ENCODE results near the gene STAT3. TPM values are rescaled to one million over a fixed set of nuclear protein-coding genes. Genes with fewer than 3 reads are reported as not detected.

STAT3 gene
- total RNA-seq, 6 experiments from 2014 or later, result 65.3 to 74.5 (median 68.8) TPM

DNA sequence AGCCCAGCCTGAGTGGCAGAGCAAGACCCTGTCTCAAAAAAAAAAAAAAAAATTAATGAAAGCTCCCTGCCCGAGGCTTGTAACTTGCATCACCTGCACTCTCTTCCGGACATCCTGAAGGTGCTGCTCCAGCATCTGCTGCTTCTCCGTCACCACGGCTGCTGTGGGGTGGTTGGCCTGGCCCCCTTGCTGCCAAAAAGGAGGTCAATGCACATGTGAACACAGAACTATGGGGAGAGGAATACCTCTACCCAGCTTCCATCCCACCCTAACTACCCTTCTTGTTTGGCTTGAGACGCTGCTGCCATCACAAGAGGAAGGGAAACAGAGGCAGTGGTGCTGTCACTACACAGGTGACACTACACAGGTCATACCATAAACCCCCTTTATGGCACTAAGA, 49.0 kb downstream of the STAT3 start:
- Mint-ChIP-seq H3K9me3 (no peaks in the 10 kb centered on the region), H3K4me3 (no peak overlapping the region), H3K27ac (no peak overlapping the region), H3K4me1 (ENCODE audit: low read depth) (peaks cover 42% of the 10 kb centered on the region), H3K27me3 (ENCODE audit: insufficient read depth) (peaks cover 3% of the 10 kb centered on the region; the same call in 1 of the 2 replicates), H3K36me3 (ENCODE audit: low read depth) (peaks cover 40% of the 10 kb centered on the region)
- TF ChIP-seq, protein P1, sequence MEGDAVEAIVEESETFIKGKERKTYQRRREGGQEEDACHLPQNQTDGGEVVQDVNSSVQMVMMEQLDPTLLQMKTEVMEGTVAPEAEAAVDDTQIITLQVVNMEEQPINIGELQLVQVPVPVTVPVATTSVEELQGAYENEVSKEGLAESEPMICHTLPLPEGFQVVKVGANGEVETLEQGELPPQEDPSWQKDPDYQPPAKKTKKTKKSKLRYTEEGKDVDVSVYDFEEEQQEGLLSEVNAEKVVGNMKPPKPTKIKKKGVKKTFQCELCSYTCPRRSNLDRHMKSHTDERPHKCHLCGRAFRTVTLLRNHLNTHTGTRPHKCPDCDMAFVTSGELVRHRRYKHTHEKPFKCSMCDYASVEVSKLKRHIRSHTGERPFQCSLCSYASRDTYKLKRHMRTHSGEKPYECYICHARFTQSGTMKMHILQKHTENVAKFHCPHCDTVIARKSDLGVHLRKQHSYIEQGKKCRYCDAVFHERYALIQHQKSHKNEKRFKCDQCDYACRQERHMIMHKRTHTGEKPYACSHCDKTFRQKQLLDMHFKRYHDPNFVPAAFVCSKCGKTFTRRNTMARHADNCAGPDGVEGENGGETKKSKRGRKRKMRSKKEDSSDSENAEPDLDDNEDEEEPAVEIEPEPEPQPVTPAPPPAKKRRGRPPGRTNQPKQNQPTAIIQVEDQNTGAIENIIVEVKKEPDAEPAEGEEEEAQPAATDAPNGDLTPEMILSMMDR (IDR thresholded peaks at IDR 0.05), result no peak
- no peak for DNase-seq

DNA sequence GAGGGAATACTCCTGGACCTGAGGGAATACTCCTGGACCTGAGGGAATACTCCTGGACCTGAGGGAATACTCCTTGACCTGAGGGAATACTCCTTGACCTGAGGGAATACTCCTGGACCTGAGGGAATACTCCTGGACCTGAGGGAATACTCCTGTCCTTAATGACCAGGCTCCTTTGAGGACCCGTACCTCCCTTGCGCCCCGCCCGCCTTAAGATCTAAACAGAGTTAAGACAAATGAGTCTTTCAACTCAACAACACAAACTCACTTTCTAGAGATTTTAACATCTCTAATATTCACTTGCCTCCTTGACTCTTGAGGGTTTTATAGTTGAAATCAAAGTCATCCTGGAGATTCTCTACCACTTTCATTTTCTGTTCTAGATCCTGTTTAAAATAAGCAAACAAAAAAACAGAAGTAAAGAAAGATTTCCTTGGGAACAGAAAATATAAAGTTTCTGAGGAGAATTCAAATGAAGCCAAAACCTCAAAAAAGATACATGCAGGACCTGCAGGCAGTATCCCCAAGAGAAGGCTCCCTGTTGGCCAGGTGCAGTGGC, 49.7 kb downstream of the STAT3 start:
- Mint-ChIP-seq H3K4me3 (no peak overlapping the region), H3K27me3 (ENCODE audit: insufficient read depth) (peaks cover 3% of the 10 kb centered on the region; the same call in 1 of the 2 replicates), H3K36me3 (ENCODE audit: low read depth) (peaks cover 45% of the 10 kb centered on the region), H3K9me3 (no peaks in the 10 kb centered on the region), H3K4me1 (ENCODE audit: low read depth) (peaks cover 37% of the 10 kb centered on the region), H3K27ac (no peak overlapping the region)
- no peak for DNase-seq
- TF ChIP-seq, protein P1 (IDR thresholded peaks at IDR 0.05), result no peak

DNA sequence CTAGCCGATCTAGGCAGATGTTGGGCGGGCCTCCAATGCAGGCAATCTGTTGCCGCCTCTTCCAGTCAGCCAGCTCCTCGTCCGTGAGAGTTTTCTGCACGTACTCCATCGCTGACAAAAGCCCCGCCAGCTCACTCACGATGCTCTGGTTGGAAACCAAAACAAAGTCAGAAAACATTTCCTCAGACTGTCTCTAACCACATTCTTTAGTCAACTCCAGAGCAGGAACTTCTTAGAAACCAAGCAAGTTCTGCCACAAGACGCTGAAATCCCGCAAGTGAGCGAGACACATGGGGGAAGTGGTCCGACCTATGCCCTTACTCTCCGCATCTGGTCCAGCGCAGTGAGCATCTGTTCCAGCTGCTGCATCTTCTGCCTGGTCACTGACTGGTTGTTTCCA, 50.8 kb downstream of the STAT3 start:
- H3K4me3 Mint-ChIP-seq, result no peak overlapping the region
- no peak overlapping the region for H3K27ac Mint-ChIP-seq
- peaks cover 45% of the 10 kb centered on the region for H3K36me3 Mint-ChIP-seq (ENCODE audit: low read depth)

DNA sequence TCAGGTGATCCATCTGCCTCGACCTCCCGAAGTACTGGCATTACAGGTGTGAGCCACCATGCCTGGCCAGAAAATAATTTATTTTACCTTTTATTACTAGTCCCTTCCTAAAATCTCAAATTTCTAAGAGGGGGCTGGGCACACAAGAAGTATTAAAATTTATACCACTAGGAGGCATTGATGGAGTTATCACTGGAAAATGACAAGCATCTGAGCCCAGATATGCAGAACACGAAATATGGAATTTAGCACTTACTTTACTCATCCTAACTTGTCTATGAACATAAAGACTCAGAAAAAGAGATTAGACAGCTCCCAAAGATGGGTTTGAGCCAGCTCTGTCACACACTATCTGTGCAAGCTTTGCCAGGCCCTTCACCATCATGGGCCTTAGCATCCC, 53.6 kb downstream of the STAT3 start:
- TF ChIP-seq, protein P1 (IDR thresholded peaks at IDR 0.05), result peak; percentile 54
- no peak overlapping the region for H3K4me3 Mint-ChIP-seq
- peaks cover 36% of the 10 kb centered on the region for H3K36me3 Mint-ChIP-seq (ENCODE audit: low read depth)
- peaks cover 10% of the 10 kb centered on the region for H3K4me1 Mint-ChIP-seq (ENCODE audit: low read depth)
- H3K27ac Mint-ChIP-seq, result no peak overlapping the region; the same call in 1 of the 2 replicates
- peaks cover 6% of the 10 kb centered on the region; the same call in 1 of the 2 replicates for H3K27me3 Mint-ChIP-seq (ENCODE audit: insufficient read depth)
- no peak for DNase-seq
- H3K9me3 Mint-ChIP-seq, result no peaks in the 10 kb centered on the region

More for the DNA sequence above, 50.8 kb downstream of the STAT3 start:
- H3K27me3 Mint-ChIP-seq (ENCODE audit: insufficient read depth), result peaks cover 3% of the 10 kb centered on the region; the same call in 1 of the 2 replicates
- DNase-seq, result no peak
- TF ChIP-seq, protein P1 (IDR thresholded peaks at IDR 0.05), result no peak
- H3K4me1 Mint-ChIP-seq (ENCODE audit: low read depth), result peaks cover 26% of the 10 kb centered on the region
- H3K9me3 Mint-ChIP-seq, result no peaks in the 10 kb centered on the region

DNA sequence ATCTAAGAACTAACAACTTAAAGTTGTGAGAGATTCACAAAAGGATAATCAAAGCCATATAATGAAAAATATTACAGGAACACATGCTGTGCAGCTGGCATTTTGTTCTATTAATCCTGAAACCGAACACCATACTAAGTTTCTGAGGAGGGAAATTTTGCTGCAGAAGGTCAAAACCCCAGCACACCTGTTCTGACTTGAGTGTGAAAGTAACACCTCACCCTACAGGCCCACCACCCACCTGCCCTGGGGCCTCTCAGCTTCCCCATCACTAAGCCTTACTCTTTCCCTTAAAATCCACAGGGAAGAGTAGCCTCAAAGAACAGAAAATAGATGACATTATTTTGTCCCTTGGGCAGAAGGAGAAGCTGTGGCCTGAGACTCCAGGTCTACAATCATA, 55.2 kb downstream of the STAT3 start:
- Mint-ChIP-seq H3K4me1 (ENCODE audit: low read depth) (peaks cover 25% of the 10 kb centered on the region), H3K36me3 (ENCODE audit: low read depth) (peaks cover 38% of the 10 kb centered on the region), H3K27ac (no peak overlapping the region; the same call in 1 of the 2 replicates), H3K9me3 (no peaks in the 10 kb centered on the region), H3K4me3 (no peak overlapping the region), H3K27me3 (ENCODE audit: insufficient read depth) (0 out of 2 replicates have a peak, but pooled peaks cover 3% of the 10 kb centered on the region)
- TF ChIP-seq, protein P1 (IDR thresholded peaks at IDR 0.05), result no peak
- no peak for DNase-seq
